Panc1 (cell line): ENCODE results near the gene IFIT1B. TPM values are rescaled to one million over a fixed set of nuclear protein-coding genes. Genes with fewer than 3 reads are reported as not detected.
A peak's percentile ranks its signal among the peaks of the same experiment; 100 is the strongest.
"Not testable (repeated sequence)": the region's sequence is repeated elsewhere in the genome, so short reads cannot be mapped to it uniquely, and the experiment has no call there.

ENCODE experiments used
- ATAC-seq: fragments of 200-7000 bp; cut with Tn5 transposase; 2 replicates; pipeline ENCODE4 v1.9.1; 2020; ENCODE audit warnings: mild to moderate bottlenecking, moderate library complexity
- BruUV-seq: library from RNA; stranded (reverse); fragments of 400-500 nt; replicated peaks from 2 replicates; lab custom pipeline; 2021; lab: Mats Ljungman, UMichigan
- CTCF ChIA-PET: fragments of 300-600 bp; sonication (Branson Sonifier 250); formaldehyde crosslinking; loops from one replicate; lab custom pipeline; 2022; ENCODE audit warnings: antibody characterized with exemption; lab: Charles Lee
- POLR2A ChIA-PET: fragments of 300-600 bp; sonication (Branson Sonifier 250); formaldehyde crosslinking; loops from one replicate; lab custom pipeline; 2022; ENCODE audit warnings: antibody characterized with exemption; lab: Charles Lee
- DNase-seq: peaks from one replicate; pipeline ENCODE4 v3.0.0-alpha.2; 2010; ENCODE audit warnings: low read depth, low spot score
- H3K27ac ChIP-seq: 2 replicates; pipeline ENCODE4 v1.5.1; 2011; ENCODE audit warnings: mild to moderate bottlenecking, low read length, inconsistent platforms
- H3K27me3 ChIP-seq: fragments of 200-500 bp; sonication (Bioruptor generic); 2 replicates; pipeline ENCODE4 v1.6.0; 2014; ENCODE audit warnings: low read length, inconsistent platforms; ENCODE audit not compliant: control insufficient read depth, insufficient read depth
- H3K36me3 ChIP-seq: fragments of 200-500 bp; sonication (Bioruptor generic); 2 replicates; pipeline ENCODE4 v1.5.1; 2014; ENCODE audit warnings: inconsistent platforms, mild to moderate bottlenecking, low read length, moderate library complexity; ENCODE audit not compliant: control insufficient read depth, insufficient read depth
- H3K4me1 ChIP-seq: 2 replicates; pipeline ENCODE4 v1.5.1; 2011; ENCODE audit warnings: inconsistent platforms, mild to moderate bottlenecking, low read length, moderate library complexity; ENCODE audit not compliant: control insufficient read depth, insufficient read depth
- H3K4me3 ChIP-seq, 2 experiments: 2 replicates each; pipeline ENCODE4 v1.5.1; 2011 to 2012; ENCODE audit warnings: low read depth in 2 of 2, low read length in 2 of 2, mild to moderate bottlenecking in 2 of 2, inconsistent platforms in 1 of 2, moderate library complexity in 1 of 2
- H3K9me3 ChIP-seq: fragments of 200-500 bp; sonication (Bioruptor generic); 2 replicates; pipeline ENCODE4 v1.5.1; 2014; ENCODE audit warnings: low read depth, mild to moderate bottlenecking, inconsistent platforms, low read length, moderate library complexity; ENCODE audit not compliant: control insufficient read depth, insufficient read depth
- CTCF ChIP-seq: fragments of 450-650 bp; IDR thresholded peaks from 2 replicates; pipeline ENCODE4 v1.5.1; 2017; ENCODE audit warnings: mild to moderate bottlenecking
- POLR2AphosphoS5 ChIP-seq: IDR thresholded peaks from 2 replicates; pipeline ENCODE4 v1.6.1; 2012; ENCODE audit warnings: mild to moderate bottlenecking, low read depth, low read length, moderate library complexity
- REST ChIP-seq, 2 experiments: IDR thresholded peaks; 2 replicates each; pipeline ENCODE4 v1.6.1; 2011 to 2012; ENCODE audit warnings: low read depth in 2 of 2, control low read depth in 1 of 2, low read length in 1 of 2, mild to moderate bottlenecking in 1 of 2, moderate library complexity in 1 of 2; ENCODE audit not compliant: insufficient read depth in 1 of 2
- SIN3A ChIP-seq: IDR thresholded peaks from 2 replicates; pipeline ENCODE4 v1.6.1; 2012; ENCODE audit warnings: low read depth, mild to moderate bottlenecking, low read length, moderate library complexity, borderline replicate concordance; ENCODE audit not compliant: insufficient read depth
- TCF7L2 ChIP-seq: IDR thresholded peaks from 2 replicates; pipeline ENCODE4 v1.6.1; 2011; ENCODE audit warnings: mild to moderate bottlenecking, low read depth, low read length, inconsistent platforms
- in situ Hi-C: cut with HindIII; loops from 2 replicates; pipeline ENCODE4 v1.10.0; 2016; ENCODE audit warnings: low sequenced_read_pairs, low pct_unique_long_range_greater_than_20kb
- intact Hi-C: fragments of 100-400 bp; cut with micrococcal nuclease; formaldehyde crosslinking; loops from one replicate; pipeline ENCODE4 v1.10.0; 2022; ENCODE audit not compliant: unreplicated experiment
- total RNA-seq: library from RNA; stranded (reverse); gene quantifications from one replicate; pipeline ENCODE4 v1.2.1, GENCODE V29; 2021; ENCODE audit not compliant: unreplicated experiment

The IFIT1B gene
- total RNA-seq, 1 experiment from 2014 or later: not detected

- in situ Hi-C loops (no loop called here), intact Hi-C loops (no loop called here)
- H3K27ac ChIP-seq: no peak overlapping the region
- ChIA-PET CTCF (no interaction called here), POLR2A (no interaction called here)
- H3K4me1 ChIP-seq: no peaks in the 10 kb centered on the region
- ATAC-seq (no peak), DNase-seq (no peak)
- no TSS peak for BruUV-seq
- no peaks in the 10 kb centered on the region for H3K36me3 ChIP-seq
- H3K4me3 ChIP-seq: no peak overlapping the region
- H3K9me3 ChIP-seq: no peaks in the 10 kb centered on the region
- H3K27me3 ChIP-seq: no peaks in the 10 kb centered on the region
- TF ChIP-seq TCF7L2 (no peak), POLR2AphosphoS5 (no peak), CTCF (no peak), SIN3A (no peak), REST (IDR thresholded peaks at IDR 0.05; ENCODE audit: insufficient read depth in 1 of 2, low read depth in 2 of 2, low read length in 1 of 2) (no peak)
These were observed 25.2 kb downstream of the IFIT1B start for GRCh38 chr10:89403043-89403442.

GRCh38 chr10:89404104-89405047 lies 26.5 kb downstream of the IFIT1B start:
- no TSS peak for BruUV-seq
- in situ Hi-C loops (no loop called here), intact Hi-C loops (no loop called here)
- POLR2A ChIA-PET: interaction anchor here (0.6 to 0.7 kb wide), 2 partner anchors 11 to 18 kb away, joined by 3 to 6 read pairs; no protein-coding TSS in a partner anchor
- H3K4me1 ChIP-seq: no peaks in the 10 kb centered on the region
- H3K36me3 ChIP-seq: no peaks in the 10 kb centered on the region
- H3K27me3 ChIP-seq: no peaks in the 10 kb centered on the region
- TF ChIP-seq TCF7L2: no peak
- no peak for TF ChIP-seq SIN3A
- no peak for TF ChIP-seq POLR2AphosphoS5
- TF ChIP-seq REST (IDR thresholded peaks at IDR 0.05; ENCODE audit: insufficient read depth in 1 of 2, low read depth in 2 of 2, low read length in 1 of 2): no peak
- TF ChIP-seq CTCF: no peak
- ATAC-seq (peak; percentile 66), DNase-seq (no peak)
- H3K9me3 ChIP-seq: no peaks in the 10 kb centered on the region
- H3K27ac ChIP-seq: no peak overlapping the region
- H3K4me3 ChIP-seq: no peak overlapping the region
- CTCF ChIA-PET: no interaction called here

GRCh38 chr10:89406178-89406577 lies 28.3 kb downstream of the IFIT1B start:
- H3K4me1 ChIP-seq, H3K27me3 ChIP-seq, in situ Hi-C loops, BruUV-seq, DNase-seq, CTCF ChIA-PET, POLR2A ChIA-PET, intact Hi-C loops, ATAC-seq, H3K4me3 ChIP-seq, H3K27ac ChIP-seq, H3K9me3 ChIP-seq, H3K36me3 ChIP-seq: not testable (repeated sequence)
